EL (cell line): ENCODE results near the gene BPIFB3.

Experiments used
- DNase-seq: peaks from one replicate; pipeline ENCODE4 v3.0.0-alpha.2; 2016

BPIFB3 gene, protein sequence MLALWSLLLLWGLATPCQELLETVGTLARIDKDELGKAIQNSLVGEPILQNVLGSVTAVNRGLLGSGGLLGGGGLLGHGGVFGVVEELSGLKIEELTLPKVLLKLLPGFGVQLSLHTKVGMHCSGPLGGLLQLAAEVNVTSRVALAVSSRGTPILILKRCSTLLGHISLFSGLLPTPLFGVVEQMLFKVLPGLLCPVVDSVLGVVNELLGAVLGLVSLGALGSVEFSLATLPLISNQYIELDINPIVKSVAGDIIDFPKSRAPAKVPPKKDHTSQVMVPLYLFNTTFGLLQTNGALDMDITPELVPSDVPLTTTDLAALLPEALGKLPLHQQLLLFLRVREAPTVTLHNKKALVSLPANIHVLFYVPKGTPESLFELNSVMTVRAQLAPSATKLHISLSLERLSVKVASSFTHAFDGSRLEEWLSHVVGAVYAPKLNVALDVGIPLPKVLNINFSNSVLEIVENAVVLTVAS

DNA sequence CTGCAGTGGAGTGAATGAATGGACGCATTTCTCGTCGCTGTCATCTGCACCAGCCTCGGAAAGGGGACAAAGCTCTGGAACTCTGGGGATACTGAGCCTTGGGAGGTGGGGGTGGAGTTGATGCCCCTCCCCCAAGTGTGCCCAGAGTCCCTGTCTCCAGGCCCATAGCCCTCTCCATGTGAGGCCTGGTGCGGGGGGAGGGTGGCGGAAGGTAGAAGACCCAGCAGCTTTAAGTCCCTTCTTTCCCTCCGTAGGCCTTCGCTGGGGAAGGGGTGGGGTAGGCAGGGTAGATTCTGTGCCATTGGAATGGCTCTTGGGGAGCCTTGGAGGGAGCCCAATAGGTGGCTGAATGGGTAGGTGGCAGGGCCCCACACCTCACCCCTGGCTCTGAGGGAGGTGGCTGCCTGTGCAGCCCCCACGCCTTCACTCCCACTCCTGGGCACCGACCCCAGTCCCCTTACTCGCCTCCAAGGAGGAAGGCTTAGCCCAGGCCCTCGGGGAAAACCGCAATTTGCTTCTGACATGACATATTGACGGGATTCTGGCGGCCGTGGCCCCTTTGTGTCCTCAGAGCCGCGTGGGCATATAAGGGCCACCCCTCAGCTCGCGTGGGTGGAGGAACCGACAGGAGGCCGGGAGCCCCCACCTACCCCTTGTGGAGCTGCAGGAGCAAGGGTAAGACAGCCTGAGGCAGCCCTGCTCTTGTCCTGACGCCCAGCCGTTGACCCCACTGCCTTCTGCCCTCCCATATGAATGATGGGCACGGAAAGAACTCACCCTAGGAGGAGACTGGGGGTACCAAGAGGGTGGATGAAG is at the start of gene BPIFB3:
BPIFB3 (plus strand) TSS at position 613 of the 816 bp plus-strand sequence. CDS start 1,533 bp downstream, outside the sequence.
- DNase-seq, result no peak

GRCh38 chr20:33004141-33004751 is 49.5 kb upstream of the BPIFB3 start, which contains the start of gene SUN5:
TSS of gene SUN5 (minus strand) at chr20:33004433. CDS start at chr20:33004340, 93 bp downstream.
- no peak for DNase-seq

- no peak for DNase-seq
Measured at GRCh38 chr20:33005132-33005566, 48.6 kb upstream of the BPIFB3 start.

- DNase-seq, result no peak
Measured at GRCh38 chr20:33005908-33006775, 47.6 kb upstream of the BPIFB3 start.

- no peak for DNase-seq
Measured at GRCh38 chr20:33006776-33007375, 46.8 kb upstream of the BPIFB3 start.

GRCh38 chr20:33007376-33008335 is 46.0 kb upstream of the BPIFB3 start, which contains the start of gene BPIFB2:
TSS of gene BPIFB2 (plus strand) at chr20:33007704. CDS start at chr20:33008575, 871 bp downstream.
- DNase-seq, result no peak

DNA sequence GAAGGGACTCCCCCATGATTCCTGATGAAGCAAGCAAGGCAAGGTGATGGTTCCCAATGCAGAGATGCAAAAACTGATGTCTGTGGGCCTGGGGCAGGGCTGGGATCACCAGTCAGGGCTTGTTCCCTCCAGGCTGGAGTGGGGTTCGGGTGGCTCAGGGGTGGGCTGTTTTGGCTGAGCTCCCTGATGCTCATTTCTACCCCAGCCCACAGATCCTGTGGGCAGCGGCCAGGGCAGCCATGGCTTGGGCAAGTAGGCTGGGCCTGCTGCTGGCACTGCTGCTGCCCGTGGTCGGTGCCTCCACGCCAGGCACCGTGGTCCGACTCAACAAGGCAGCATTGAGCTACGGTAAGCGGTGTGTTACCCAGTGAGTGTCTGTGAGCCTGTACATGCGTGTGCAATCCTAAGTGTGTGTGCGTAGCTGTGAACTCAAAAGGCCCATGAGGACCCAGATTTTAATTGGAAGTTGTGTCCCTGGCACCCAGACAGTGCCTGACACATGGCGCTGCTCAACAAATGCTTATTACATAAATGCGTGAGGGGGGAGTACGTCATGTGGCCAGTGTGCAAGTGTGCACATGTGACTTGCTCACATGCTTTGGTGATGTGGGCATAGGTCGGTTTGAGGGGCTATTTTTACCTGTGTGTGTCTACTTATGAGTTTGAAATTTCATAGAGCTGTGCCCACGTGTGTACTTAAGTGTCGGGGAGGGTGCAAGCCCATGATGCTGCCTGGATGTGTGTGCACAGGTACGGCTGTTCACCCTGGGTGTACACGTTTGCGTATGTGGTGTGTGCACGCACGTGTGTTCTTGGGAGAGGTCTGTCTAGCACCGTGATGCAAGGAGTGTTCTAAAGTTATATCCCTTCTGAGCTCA is 45.1 kb upstream of the BPIFB3 start:
- no peak for DNase-seq

DNA sequence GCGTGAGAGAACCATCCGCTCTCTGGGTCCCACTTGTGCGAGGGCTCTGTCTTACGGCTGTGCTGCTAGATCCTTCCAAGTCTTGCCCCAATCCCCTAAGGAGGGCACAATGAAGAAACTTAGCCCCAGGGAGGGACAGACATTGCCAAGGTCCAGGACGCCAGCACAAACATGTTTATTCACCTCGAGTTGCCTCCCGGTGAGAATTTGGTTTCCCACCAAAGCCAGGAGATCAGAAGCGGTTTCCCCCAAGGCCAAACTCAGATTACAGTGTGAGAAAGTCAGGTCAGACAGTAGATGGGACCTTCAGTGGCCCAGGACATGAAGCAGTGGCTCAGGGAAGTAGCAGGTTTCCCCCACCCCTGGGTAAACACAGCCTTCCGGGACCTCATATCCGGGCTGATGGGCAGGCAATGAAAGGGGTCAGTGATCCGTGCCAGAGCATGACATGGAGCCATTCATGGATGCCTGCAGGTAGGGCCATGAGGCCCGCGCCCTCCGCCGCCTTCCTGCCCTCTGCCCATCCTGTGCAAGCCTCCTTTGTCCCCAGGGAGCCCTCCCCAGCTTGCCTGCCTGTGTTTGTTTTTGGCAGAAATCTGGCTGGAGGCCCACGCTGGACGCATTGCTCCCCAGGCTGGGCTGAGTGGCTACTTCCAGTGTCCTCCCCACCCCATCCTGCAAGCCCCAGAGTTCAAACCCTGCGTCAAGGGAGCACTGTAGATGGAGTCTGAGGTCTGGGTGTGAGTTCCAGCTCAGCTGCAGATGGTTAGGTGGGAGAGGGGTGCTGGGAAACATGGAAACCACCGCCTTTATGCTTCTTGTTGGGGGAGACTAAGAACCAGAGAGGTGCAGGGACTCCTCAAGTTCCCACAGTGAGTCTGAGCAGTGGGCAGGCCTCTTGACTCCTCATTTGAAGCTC is 44.2 kb upstream of the BPIFB3 start:
- no peak for DNase-seq

GRCh38 chr20:33010133-33010504 is 43.6 kb upstream of the BPIFB3 start:
- DNase-seq, result no peak

DNA sequence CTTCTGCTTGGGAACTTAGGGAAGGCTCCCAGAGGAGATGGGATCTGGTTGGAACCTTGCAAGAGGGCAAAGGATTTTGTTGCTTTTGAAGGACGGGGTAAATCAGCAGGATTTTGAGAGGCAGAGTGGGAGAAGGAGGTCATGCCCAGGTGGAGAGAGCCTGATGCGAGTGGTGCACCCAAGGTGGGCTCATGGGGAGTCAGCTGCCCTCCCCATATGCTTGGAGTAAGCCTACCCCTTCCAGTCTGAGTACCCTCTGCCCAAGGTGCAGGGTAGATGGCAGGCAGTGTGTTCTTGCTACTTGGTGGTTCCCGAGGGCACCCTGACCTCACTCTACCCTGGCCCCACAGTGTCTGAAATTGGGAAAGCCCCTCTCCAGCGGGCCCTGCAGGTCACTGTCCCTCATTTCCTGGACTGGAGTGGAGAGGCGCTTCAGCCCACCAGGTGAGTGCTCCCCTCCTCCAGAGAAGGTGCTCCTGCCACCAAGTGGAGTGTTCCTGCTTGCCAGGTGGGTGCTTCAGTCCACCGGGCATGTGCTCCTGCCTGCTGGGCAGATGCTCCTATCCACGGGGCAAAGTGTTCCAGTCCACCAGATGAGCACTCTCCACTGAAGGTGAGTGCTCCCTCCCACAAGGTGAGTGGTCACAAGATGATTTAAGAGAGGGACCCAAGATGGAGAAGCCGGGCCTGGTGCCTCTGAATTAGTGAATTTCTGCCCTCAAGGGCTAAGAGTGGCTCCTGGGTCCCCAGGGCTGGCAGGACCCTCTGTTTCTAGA is 42.8 kb upstream of the BPIFB3 start:
- DNase-seq, result no peak

- no peak for DNase-seq
Measured at GRCh38 chr20:33012327-33013189, 41.1 kb upstream of the BPIFB3 start.

- DNase-seq, result no peak
Measured at GRCh38 chr20:33013701-33014326, 39.9 kb upstream of the BPIFB3 start.

DNA sequence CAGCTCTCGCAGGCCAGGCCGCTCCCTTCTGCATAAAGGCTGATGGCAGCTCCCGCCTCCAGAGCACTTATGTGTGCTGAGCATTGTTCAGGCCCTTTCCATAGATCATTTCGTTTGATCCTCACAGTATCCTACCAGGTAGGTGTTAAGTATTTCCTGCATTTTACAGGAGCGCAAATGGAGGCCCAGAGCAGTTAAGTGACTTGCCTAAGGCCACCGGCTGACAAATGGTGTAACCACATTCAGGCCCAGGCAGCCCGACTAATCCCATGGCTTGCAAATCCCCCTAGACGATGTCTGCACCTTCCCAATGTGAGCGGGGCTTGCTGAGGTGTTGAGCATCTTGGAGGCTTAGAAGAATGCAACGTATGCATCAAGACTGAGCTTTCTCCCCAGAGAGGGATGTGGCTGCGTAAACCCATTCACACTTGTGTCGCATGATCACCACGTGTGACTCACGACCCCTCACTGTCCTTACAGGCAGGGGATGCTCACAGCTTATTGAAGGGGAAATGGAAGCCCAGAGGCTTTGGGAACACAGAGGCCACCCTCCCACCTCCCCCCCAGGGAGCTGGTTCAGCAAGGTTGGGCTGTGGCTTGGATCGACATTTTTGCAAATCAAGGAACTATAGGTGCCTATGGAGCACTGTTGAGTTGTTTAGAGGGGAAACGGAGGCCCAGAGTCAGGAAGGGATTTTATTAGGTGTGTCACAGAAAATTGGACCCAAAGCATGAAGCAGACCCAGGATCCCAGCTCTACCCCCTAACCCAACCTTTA is 39.2 kb upstream of the BPIFB3 start:
- DNase-seq, result no peak

DNA sequence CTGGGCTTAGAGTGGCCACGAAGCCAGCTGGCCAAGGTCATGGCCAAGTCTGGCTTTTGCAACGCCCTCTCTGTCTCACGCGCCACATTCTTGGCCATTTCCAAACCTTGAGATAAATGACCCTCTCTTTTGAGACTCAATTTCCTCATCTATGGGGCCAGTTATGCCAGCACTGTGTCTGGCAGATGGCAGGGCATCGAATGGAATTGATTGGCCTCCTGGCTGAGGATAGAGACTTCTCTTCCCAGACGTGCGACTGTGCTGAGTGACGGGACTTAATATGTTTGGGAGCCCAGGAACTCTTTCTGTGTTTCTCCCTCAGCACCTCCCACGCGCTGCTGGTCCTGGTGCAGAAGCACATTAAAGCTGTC is 38.6 kb upstream of the BPIFB3 start:
- DNase-seq, result no peak
